HG03108 (cell line): ENCODE measurements around the gene JAZF1.
A peak's percentile ranks its signal among the peaks of the same experiment; 100 is the strongest.

Experiments used
- ATAC-seq: cut with Tn5 transposase; IDR thresholded peaks from one replicate; pipeline ENCODE4 v1.9.1; 2021; ENCODE audit warnings: moderate library complexity; ENCODE audit not compliant: unreplicated experiment

Gene JAZF1

DNA sequence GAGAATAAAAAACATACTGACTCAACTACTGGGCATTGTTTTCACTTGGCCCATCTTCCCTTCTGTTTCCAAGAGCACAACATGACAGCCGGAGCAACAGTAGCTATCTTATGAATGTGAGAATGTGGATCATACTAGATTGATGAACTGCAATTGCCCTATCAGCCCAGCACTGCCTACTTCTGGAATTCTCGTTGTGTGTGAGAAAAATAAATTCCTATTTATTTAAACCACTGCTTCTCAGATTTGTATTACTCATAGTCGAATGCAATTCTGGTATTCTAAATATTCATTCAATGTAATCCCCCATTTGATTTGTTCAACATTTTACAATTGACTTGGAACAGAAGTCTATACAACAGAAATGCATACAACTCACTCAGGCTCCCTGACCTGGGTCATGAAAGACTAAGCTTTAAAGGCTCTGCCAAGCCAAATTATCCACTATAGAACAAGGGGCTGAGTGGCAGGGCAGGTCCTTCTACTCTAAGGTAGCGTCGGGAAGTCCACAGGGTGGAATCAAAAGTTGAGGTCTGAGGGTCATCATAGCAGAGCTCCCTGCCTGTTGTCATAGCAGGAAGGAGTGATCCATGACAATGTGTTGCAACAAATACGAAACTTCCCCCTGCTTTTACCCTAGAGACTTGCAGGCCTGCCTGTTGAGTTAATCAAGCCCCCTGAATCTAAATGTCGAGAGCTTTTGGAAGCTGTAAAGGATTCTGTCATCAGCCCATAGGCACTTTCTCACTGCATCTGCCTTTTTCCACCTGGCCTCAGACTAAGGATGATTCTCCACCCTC is 12.4 kb upstream of the JAZF1 start:
- ATAC-seq: no peak

DNA sequence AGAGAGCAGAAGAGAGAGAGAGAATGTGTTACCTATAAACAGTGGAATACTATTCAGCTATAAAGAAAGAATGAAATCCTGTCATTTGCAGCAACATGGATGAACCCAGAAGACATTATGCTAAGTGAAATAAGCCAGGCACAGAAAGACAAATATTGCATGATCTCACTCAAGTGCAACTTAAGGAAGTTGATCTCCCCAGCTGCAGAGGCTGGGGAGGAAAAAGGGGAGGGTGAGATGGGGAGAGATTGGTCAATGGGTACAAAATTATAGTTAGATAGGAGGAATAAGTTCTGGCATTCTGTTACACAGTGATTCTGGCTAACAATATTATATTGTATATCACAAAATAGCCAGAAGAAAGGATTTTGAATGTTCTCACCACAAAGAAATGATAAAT is 11.2 kb upstream of the JAZF1 start:
- no peak for ATAC-seq

DNA sequence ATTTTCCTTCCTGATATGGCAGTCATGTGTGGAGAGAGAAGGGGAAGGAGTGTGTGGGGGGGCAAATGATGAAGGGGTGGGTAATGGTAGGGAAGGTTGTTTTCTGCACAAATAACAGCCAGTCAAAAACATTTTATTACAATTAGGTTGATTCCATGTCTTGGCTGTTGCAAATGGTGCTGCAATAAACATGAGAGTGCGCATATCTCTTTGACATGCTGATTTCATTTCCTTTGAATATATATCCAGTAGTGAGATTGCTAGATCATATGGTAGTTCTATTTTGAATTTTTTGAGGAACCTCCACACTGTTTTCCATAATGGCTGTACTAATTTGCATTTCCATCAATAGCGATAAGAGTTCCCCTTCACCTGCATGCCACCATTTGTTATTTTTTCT is 10.6 kb upstream of the JAZF1 start:
- no peak for ATAC-seq

DNA sequence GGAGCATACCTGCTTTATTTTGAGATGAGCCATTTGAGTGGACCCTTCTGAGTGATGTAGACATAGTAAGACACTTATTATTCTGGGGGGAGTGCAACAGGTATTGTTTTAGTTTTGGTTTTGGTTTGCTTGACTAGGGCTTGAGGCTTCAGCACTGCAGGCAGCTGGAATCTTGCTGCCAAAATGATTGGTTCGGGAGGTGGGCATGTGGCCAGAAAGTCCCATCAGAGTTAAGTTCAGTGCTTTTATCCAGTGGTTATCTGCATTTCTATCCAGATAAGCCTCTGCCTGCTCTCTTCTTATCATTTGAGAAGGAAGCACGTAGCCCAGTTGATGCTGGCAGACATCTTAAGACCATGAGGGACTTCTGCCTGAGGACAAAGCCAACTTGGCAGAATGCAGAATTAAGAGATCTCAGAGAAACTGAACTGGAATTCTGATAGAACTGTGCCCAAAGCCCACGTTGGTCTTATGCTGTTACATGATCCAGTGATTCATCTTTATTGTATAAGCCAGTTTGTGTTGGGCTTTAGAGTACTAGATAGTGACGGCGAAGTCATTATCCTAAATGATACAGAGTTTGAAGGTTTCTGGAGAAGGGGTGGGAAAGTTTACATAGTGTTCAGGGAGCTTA is 9.6 kb upstream of the JAZF1 start:
- no peak for ATAC-seq

DNA sequence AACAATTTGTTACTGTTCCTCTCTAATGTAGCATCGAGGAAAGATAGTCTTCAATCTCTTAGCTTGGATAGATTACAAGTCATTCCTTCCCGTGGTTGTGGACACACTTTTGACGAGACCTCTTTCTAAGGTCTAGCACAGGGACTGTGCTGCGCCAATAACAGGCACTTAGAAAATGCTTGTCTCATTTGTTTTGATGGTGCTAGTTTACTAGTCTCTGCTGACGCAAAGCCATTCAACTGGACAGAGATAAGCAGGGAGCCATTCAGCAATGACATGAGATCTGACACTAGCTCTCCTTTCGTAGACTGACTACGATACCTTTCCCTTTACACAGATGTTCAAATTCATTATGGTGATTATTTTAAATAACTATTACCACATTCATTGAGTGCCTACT is 6.4 kb upstream of the JAZF1 start:
- no peak for ATAC-seq

DNA sequence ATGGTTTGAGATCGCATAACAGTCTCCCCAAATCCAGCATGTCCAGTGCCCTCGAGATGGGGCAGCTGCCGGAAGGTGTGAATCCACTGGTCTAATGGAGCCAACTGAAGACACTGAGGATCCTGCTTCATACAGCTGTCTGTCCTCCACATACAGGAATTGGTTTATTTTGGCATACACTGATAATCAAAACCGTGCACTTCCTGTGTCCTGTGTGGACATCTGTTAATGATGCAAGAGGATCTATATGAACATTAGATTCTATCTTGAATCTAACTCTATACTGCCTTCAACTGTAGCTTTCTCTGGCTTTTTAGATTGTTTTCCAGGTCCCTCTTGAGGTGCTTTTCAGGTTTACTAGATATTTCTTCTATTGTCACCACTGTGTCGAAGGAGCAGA is 3.0 kb upstream of the JAZF1 start:
- no peak for ATAC-seq

DNA sequence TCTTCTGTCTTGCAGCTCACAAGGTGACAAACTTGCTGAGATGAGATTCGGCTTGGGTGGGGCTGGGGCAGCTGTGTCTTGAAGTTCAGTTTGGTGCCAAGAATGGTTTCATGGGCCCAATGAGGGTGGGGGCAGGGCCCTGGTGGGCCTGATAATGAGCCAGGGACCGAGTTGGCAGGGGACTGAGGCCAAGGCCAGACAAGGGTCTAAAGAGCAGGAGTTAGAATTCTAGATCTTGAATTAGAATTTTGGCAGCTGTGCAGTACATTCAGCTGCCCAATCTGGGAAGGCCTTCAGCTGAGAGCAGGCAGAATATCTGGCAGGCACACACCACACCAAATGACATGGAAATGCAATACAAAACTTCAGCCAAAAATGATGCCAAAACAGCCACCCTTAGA is 1.5 kb upstream of the JAZF1 start:
- ATAC-seq: no peak

DNA sequence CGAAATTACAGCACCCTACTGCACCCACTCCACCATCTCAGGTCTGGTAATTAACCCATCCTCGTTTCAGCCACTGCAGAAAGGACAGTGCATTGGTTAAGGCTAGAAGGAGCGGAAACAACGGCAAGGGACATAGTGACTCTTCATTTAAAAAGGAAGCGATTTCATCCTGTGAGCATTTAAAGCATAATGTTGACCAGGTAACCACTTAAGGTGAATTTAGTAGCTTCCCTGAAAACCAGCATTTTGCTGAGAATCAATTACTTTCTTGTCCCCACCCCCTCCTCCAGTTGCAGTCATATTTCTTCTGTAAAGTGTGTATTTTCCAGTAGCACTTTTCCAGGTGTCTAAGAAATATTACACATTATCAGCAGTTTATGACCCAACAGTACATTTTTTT is 821 bp upstream of the JAZF1 start:
- ATAC-seq: no peak

DNA sequence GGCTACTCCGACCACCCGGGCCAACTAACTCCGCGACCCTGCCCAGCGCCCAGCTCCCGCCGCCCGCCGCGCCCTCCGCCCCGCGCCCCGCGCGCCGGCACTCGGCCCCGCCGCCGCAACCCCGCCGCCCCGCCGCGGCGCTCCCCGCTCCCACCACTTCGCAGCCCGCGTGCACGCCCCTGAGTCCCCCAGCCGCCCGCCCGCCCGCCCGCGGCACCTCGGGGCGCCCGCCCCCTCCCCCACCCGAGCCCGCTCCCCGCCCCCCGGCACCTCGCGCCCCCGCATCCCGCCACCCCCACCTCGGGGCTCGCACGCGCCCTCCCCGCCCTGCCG is 598 bp downstream of the JAZF1 start:
- ATAC-seq: no peak

DNA sequence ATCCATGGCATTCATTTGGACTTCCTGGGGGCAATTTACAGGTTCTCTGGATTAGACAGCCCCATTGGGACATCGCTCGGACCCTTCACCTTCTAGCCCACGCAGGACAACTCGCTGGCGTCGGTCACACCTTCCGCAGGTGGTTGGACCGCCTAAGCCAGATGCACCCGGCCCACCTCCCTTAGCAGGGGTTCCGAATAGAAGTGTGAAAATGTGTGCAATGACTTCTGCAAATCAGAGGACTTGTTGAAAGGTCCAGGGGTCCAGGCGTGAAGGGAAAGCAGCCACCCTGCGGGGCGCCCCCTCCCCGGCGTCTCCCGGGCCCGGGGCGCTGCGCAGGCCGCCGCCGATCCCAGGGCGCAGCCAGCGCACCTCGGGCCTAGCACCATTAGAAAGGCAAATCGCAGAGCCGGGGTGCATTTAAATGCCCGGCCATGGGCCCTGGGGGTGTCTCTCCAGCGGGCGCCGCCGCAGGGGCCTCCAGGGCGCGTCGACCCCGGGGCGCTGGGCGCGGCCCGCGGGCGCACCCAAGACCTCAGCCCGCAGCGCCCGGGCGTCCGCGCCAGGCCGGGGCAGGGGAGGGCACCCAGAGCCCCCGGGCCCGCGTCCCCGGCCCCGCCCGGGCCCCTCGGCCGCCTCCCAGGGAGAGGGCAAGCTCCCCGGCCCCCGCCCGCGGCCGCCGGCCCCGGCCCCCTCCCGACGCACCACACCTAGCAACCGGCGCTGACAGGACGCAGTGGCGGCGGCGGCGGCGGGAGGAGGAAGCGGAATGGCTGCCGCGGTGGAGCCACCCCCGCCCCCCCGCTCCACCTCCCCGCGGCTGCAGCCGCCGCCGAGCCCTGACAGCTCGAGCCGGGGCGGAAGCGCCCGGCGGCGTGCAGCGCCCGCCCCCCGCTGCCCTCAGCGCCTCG is 1.2 kb downstream of the JAZF1 start:
- peak; percentile 85 for ATAC-seq

DNA sequence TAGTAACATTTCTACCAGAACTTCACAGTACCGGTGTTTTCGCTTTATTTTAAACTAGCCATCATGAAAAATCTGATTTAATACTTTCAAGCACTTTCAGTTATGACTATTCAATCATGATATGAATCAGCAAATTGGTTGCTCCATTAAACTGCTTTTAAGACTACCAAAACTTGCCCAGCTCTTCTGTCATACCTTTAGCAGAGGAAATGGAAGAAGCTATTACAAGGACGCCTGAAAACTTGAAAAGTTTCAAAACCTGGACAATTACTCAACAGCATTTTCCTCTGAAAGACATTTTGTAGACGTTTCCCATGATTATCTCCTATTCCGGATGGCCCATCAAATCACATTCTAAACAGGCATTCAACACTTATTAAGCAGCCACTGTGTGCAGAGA is 2.0 kb downstream of the JAZF1 start:
- ATAC-seq: no peak

DNA sequence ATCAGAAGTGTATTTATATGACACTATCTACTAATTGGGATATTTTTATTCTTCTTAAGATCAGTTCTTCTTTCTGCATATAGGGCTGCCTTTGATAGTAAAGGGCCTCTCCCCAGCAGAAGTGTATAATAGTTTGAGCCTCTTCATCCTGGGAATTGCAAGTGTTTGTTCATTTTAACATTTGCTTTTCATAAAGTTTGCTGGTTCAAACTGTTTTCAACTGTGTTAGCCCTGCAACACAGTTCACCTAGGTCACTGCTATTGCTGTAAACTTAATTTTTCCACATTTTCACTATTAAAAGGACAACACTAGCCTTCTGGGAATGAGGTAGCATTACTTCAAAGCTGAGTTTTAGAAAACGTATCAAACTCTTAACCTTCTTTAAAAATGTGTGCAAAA is 2.8 kb downstream of the JAZF1 start:
- ATAC-seq: no peak

DNA sequence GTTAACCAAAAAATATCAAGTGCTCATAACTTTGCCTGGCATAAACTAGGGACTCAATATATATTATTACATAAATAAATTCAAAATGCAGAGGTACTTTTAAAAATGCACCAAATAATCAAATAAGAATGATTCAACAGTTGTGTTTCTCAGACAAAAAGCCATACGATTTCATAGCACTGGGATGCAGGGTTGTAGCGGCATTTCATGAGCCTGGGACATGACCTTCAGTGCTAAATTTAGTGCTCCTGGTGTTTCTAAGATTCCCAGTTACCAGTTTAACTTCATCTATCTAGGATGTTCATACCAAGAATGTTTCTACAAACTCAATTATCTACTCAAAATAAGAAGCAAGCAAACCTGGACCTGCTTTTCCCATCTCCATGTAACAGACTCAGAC is 4.0 kb downstream of the JAZF1 start:
- ATAC-seq: no peak

DNA sequence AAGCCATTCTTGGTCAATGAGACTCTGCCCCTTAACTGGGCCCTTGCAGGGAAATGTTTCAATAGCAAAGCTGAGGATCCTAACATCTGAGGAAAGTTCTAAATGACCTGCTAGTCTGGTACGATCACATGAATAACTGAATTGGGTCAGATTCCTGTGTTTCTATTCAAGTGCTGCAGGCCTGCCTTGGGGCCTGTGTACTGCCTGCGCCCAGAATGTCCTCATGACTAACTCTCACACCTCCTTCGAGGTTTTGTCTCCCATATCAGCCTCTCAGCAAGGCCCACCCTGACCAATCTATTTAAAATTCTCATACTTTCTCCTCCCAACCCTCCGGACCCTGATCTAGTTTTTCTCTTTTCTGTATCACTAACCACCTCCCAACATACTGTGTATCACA is 4.4 kb downstream of the JAZF1 start:
- ATAC-seq: no peak

DNA sequence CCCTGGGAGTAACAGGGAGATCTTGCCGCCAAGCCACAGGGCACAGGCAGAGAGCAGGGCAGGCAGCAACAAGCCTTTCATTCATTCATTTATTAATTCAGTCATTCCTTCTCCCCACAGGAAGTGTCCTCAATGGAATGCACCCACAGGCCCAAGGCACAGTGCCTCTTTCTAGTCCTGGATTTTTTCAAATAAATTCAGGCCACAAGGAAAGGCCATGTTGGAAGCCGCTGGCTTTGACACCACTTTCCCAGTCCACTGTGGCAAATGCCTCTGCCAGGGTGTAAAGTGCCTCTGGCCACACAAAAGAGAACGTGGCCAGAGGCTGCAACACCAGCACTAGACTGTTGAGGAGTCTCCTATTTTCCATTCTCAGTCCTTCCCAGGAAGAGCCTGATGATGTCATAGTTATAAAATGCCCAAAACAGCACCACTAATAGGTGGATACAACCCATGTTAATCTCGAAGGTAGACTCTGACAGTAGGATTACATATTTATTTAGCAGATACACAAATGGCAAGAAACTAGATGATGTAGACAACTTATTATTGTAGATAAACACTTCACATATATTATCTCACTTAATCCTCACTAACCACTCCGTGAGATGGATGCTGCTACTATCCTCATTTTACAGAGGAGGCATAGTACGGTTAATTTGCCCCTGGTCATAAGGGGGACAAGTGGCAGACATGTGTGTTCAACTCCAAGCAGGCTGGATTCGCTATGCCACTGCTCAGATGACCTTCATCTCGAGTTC is 5.5 kb downstream of the JAZF1 start:
- ATAC-seq: no peak

DNA sequence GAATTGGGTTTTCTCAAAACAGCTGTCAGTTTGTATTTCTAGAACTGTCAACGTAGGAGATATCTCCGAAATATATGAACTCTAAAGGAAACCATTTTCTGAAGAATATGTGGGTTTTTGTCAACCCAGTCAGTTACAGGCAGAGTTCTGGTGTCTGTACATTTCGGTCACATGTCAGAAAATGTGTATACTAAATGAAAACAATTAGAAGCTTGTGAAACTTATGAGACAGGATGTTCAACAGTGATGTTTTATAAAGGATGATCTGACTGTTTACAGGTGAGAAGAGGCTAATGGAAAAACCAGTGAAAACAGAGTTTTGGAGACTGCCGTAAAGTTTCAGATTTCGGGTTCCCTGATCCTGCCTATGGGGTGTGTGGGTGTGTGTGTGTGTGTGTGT is 6.2 kb downstream of the JAZF1 start:
- no peak for ATAC-seq

DNA sequence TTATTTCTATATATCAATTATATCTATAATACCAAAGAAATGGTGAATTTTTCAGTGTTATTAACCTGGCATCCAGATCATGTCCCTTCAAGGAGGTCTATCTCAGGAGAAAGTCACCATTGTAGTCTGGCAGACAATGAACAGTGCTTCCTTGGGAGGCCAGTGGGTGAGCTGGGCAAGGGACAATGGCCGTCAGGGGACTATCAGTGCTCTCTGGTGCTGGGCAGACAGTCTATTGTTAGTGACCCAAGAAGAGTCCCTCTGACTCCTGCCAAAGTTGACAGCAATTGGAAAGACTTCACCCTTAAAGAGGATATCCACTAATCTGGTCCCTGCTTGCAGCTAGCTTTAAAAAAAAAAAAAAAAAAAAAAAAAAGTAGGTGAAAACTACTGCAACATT is 7.1 kb downstream of the JAZF1 start:
- no peak for ATAC-seq

DNA sequence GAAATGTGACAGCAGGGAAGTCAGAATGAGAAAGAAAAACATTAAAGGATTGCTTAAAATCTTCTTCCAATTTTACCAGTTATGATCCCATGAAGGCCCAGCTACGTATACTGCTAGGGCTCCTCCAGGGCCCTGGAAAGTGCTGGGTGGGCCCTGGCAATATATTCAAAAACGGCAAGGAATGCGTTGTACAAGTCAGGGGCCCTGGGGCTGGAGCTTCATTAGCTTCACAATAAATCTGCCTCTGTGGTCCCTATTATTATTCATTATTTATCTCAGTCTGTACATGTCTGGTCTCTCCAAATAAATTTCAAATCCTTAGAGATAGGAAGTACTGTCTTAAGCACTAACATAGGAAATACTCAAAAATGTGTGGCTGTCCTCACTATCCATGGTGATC is 7.6 kb downstream of the JAZF1 start:
- ATAC-seq: no peak

DNA sequence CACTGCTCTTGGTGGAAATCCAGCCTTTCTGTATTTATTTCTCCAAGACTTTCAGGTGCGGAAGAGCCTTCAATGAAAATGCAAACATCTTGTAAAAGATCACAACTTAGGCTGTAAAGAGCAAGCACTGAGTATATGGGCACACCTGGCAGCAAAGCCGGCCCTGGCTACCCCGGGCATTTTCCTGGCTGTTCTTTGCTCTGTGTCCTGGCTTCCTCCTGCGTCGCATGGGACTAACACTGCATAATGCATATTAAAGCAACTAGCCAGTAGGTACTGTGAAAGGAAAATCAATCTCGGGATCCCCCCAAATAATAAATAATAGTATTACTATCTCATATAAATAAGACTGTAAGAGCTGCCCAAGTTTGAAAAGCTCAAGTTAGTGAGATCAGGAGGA is 9.9 kb downstream of the JAZF1 start:
- ATAC-seq: no peak

DNA sequence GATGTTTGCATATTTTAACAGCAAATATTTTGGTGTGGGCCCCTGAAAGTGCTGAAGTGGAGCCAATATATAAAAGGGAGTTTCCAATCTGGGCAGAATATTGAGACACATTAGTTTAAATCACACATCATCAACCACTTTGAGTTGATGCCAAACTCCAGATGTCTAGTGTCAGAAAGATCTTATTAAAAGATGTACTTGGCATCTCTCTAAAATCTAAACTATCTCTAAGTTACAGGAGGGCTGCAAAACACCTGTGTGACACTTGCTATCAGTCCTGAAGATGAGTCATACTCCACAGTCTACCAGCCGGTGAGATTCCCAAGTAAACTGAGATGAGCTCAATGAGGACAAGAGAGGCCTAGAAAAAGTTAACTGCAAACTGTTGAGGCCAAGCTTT is 11.4 kb downstream of the JAZF1 start:
- ATAC-seq: no peak
